CD4-positive, alpha-beta T cell (primary cell): ENCODE data around the gene CCDC12. TPM values are rescaled to one million over a fixed set of nuclear protein-coding genes. Genes with fewer than 3 reads are reported as not detected.

Experiments used
- ATAC-seq: fragments of 200-7000 bp; cut with Tn5 transposase; one replicate; pipeline ENCODE4 v1.10.0; 2022; ENCODE audit warnings: mild to moderate bottlenecking; ENCODE audit not compliant: poor library complexity
- CTCF ChIA-PET: fragments of 350-600 bp; sonication (Branson Sonifier 250); formaldehyde crosslinking; loops from one replicate; lab custom pipeline; 2021; ENCODE audit warnings: antibody characterized with exemption, inconsistent platforms; lab: Charles Lee
- POLR2A ChIA-PET: fragments of 350-600 bp; sonication (Branson Sonifier 250); formaldehyde crosslinking; loops from one replicate; lab custom pipeline; 2021; ENCODE audit warnings: antibody characterized with exemption, inconsistent platforms; lab: Charles Lee
- DNase-seq, 14 experiments: peaks; one replicate each; pipeline ENCODE4 v3.0.0-alpha.2; 2013 to 2020; ENCODE audit warnings: mixed read lengths in 2 of 14
- H3K27ac ChIP-seq, 2 donors: one replicate each; pipeline versions ENCODE4 v1.5.1 to v1.7.0; 2013; ENCODE audit warnings: low read length in 2 of 2, low read depth in 1 of 2, mild to moderate bottlenecking in 1 of 2
- H3K27me3 ChIP-seq, 2 experiments: 1 replicate in 1 of 2; 2 replicates in 1 of 2; pipeline versions ENCODE4 v1.6.1 to v1.7.0; 2013; ENCODE audit warnings: low read length in 2 of 2, control low read depth in 1 of 2, mild to moderate bottlenecking in 1 of 2, moderate library complexity in 1 of 2; ENCODE audit not compliant: insufficient read depth in 2 of 2, control insufficient read depth in 1 of 2
- H3K36me3 ChIP-seq: one replicate; pipeline ENCODE4 v1.6.1; 2013; ENCODE audit warnings: low read length, control low read depth; ENCODE audit not compliant: insufficient read depth
- H3K4me1 ChIP-seq: one replicate; pipeline ENCODE4 v1.6.1; 2013; ENCODE audit warnings: low read length, control low read depth; ENCODE audit not compliant: insufficient read depth
- H3K4me3 ChIP-seq: one replicate; pipeline ENCODE4 v1.5.1; 2013; ENCODE audit warnings: mild to moderate bottlenecking, low read length, moderate library complexity
- H3K9me3 ChIP-seq, 2 experiments: 1 replicate in 1 of 2; 2 replicates in 1 of 2; pipeline versions ENCODE4 v1.6.1 to v1.7.0; 2013; ENCODE audit warnings: low read length in 2 of 2, mild to moderate bottlenecking in 2 of 2, control low read depth in 1 of 2, moderate library complexity in 1 of 2; ENCODE audit not compliant: control insufficient read depth in 1 of 2, insufficient read depth in 1 of 2
- H3K27ac Mint-ChIP-seq: one replicate; pipeline ENCODE4 v1.8.0; 2020; ENCODE audit warnings: mixed read lengths
- H3K27me3 Mint-ChIP-seq: one replicate; pipeline ENCODE4 v1.8.0; 2021; ENCODE audit warnings: mixed read lengths
- H3K36me3 Mint-ChIP-seq: one replicate; pipeline ENCODE4 v1.8.0; 2021; ENCODE audit warnings: low read depth, mixed read lengths
- H3K4me1 Mint-ChIP-seq: one replicate; pipeline ENCODE4 v1.8.0; 2021; ENCODE audit warnings: low read depth, mixed read lengths
- H3K4me3 Mint-ChIP-seq: one replicate; pipeline ENCODE4 v1.8.0; 2020; ENCODE audit warnings: mild to moderate bottlenecking, mixed read lengths
- H3K9me3 Mint-ChIP-seq: one replicate; pipeline ENCODE4 v1.8.0; 2020; ENCODE audit warnings: mixed read lengths
- intact Hi-C, 2 experiments: fragments of 100-400 bp; cut with DNase I in 1 of 2; cut with micrococcal nuclease in 1 of 2; formaldehyde crosslinking; loops; one replicate each; pipeline versions ENCODE4 v1.15.1 to v1.9.0; 2023 to 2025; cut with DNase I, micrococcal nuclease
- total RNA-seq, 174 experiments: library from RNA in 2 of 174; stranded (reverse) in 2 of 174; gene quantifications; one replicate each; pipeline ENCODE4 v1.2.3 and lab custom pipeline; 2021 to 2026
- TF ChIP-seq, protein P1 (sequence below): fragments of 200-600 bp; IDR thresholded peaks from one replicate; pipeline ENCODE4 v1.8.0; 2022; ENCODE audit warnings: antibody characterized with exemption, mild to moderate bottlenecking

CCDC12 gene
- total RNA-seq, 2 experiments from 2014 or later = 57.5 to 59.5 TPM

DNA sequence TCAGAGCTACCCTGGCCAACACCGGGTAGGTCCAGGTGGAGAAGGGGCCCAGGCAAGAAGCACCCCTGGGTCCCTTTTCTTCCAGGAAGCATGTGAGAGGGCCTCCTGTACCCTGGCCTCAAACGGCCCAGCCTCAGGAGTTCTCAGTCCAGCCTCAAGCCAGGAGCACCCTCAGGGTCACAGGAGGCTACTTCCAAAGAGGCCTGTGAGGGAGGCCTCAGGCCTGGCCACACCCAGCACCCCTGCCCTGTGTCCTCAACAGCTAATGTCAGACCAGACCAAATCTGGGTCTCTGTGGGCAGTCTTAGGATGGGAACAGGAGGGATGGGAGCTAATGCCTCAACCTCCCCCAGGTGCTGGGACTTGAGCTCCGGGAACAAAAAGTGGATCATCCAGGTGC is 75.5 kb downstream of the CCDC12 start:
- Mint-ChIP-seq H3K4me3 (no peak overlapping the region), H3K27ac (no peak overlapping the region), H3K36me3 (no peaks in the 10 kb centered on the region), H3K9me3 (no peaks in the 10 kb centered on the region), H3K27me3 (peaks cover 28% of the 10 kb centered on the region), H3K4me1 (no peaks in the 10 kb centered on the region)
- H3K9me3 ChIP-seq = no peaks in the 10 kb centered on the region
- TF ChIP-seq, protein P1, sequence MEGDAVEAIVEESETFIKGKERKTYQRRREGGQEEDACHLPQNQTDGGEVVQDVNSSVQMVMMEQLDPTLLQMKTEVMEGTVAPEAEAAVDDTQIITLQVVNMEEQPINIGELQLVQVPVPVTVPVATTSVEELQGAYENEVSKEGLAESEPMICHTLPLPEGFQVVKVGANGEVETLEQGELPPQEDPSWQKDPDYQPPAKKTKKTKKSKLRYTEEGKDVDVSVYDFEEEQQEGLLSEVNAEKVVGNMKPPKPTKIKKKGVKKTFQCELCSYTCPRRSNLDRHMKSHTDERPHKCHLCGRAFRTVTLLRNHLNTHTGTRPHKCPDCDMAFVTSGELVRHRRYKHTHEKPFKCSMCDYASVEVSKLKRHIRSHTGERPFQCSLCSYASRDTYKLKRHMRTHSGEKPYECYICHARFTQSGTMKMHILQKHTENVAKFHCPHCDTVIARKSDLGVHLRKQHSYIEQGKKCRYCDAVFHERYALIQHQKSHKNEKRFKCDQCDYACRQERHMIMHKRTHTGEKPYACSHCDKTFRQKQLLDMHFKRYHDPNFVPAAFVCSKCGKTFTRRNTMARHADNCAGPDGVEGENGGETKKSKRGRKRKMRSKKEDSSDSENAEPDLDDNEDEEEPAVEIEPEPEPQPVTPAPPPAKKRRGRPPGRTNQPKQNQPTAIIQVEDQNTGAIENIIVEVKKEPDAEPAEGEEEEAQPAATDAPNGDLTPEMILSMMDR = no peak
- no peaks in the 10 kb centered on the region for H3K36me3 ChIP-seq
- no peak for ATAC-seq
- no peak overlapping the region for H3K27ac ChIP-seq
- CTCF ChIA-PET = no interaction called here
- intact Hi-C loops = no loop called here
- POLR2A ChIA-PET = no interaction called here
- peaks cover 11% of the 10 kb centered on the region for H3K4me1 ChIP-seq
- H3K4me3 ChIP-seq = no peak overlapping the region
- DNase-seq = no peak
- H3K27me3 ChIP-seq = peaks cover 8 to 10% of the 10 kb centered on the region in 2 experiments

DNA sequence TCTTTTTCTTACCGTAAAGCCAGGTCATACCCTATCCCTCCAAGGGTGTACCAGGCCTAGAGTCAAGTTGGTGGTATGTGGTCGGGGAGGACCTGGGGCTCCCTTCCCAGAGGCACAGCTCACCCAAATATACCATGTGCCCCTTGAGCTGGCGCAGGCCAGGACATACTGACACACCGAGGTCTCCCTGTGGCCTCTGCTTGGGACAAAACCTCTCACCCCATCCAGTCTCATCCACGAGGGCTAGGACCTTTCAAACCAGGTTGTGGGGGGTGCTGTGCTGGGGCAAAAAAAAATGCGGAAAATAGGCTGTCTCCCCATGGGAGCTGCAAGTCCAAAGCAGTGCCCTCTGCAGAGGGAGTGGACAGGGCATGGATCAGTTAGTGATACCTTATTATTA is 76.2 kb downstream of the CCDC12 start:
- ChIA-PET CTCF (interaction anchor here (2.2 kb wide), 1 partner anchor 9 kb away, joined by 5 read pairs; no protein-coding TSS in a partner anchor), POLR2A (no interaction called here)
- H3K9me3 ChIP-seq = no peaks in the 10 kb centered on the region
- H3K4me3 ChIP-seq = no peak overlapping the region
- H3K27me3 ChIP-seq = peaks cover 8 to 10% of the 10 kb centered on the region in 2 experiments
- TF ChIP-seq, protein P1 = no peak
- ATAC-seq = no peak
- H3K27ac ChIP-seq = no peak overlapping the region
- H3K4me3 Mint-ChIP-seq = no peak overlapping the region
- intact Hi-C loops = no loop called here
- H3K36me3 ChIP-seq = no peaks in the 10 kb centered on the region
- no peaks in the 10 kb centered on the region for H3K36me3 Mint-ChIP-seq
- no peaks in the 10 kb centered on the region for H3K9me3 Mint-ChIP-seq
- no peak overlapping the region for H3K27ac Mint-ChIP-seq
- H3K4me1 Mint-ChIP-seq = no peaks in the 10 kb centered on the region
- H3K27me3 Mint-ChIP-seq = peaks cover 35% of the 10 kb centered on the region
- H3K4me1 ChIP-seq = peaks cover 11% of the 10 kb centered on the region
- DNase-seq = no peak

DNA sequence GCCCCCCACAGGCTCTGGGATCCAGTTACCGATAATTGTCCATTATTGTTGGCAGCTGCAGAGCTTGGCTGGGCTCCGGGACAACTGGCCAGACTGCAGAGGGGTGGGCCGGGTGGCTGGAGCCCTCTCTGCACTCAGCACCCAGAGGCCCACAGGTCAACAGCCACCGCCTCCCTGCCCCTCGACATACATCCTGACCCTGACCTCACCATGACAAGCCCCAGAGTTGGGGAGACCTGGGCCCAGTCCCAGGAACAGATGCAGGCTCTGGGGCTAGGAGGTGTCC is 76.6 kb downstream of the CCDC12 start:
- Mint-ChIP-seq H3K9me3 (no peaks in the 10 kb centered on the region), H3K27ac (no peak overlapping the region), H3K27me3 (peaks cover 39% of the 10 kb centered on the region), H3K4me1 (no peaks in the 10 kb centered on the region), H3K36me3 (no peaks in the 10 kb centered on the region), H3K4me3 (no peak overlapping the region)
- TF ChIP-seq, protein P1 = no peak
- intact Hi-C loops = no loop called here
- Histone ChIP-seq H3K4me1 (peaks cover 13% of the 10 kb centered on the region), H3K36me3 (no peaks in the 10 kb centered on the region), H3K27ac (no peak overlapping the region), H3K9me3 (no peaks in the 10 kb centered on the region), H3K27me3 (peaks cover 8 to 10% of the 10 kb centered on the region in 2 experiments), H3K4me3 (no peak overlapping the region)
- POLR2A ChIA-PET = no interaction called here
- no peak for ATAC-seq
- no peak for DNase-seq
- CTCF ChIA-PET = interaction anchor here (2.2 kb wide), 1 partner anchor 10 kb away, joined by 5 read pairs; no protein-coding TSS in a partner anchor
